ENCODE data around the gene PHF12. TPM values are rescaled to one million over a fixed set of nuclear protein-coding genes. Genes with fewer than 3 reads are reported as not detected.
A peak's percentile ranks its signal among the peaks of the same experiment; 100 is the strongest.

The PHF12 gene
- total RNA-seq, 1 donor from 2014 or later: 56.1 TPM

GRCh38 chr17:28871056-28871579 is 80.2 kb downstream of the PHF12 start:
- Mint-ChIP-seq H3K27ac (ENCODE audit: unreplicated experiment) (no peak overlapping the region), H3K4me1 (ENCODE audit: unreplicated experiment) (peaks cover 5% of the 10 kb centered on the region), H3K4me3 (ENCODE audit: unreplicated experiment) (no peak overlapping the region), H3K27me3 (ENCODE audit: unreplicated experiment) (peaks cover 1% of the 10 kb centered on the region), H3K9me3 (ENCODE audit: unreplicated experiment) (no peaks in the 10 kb centered on the region), H3K36me3 (ENCODE audit: low read depth, unreplicated experiment) (no peaks in the 10 kb centered on the region)
- DNase-seq (ENCODE audit: low spot score): no peak
- TF ChIP-seq CTCF (IDR thresholded peaks at IDR 0.05; ENCODE audit: unreplicated experiment): no peak

- Mint-ChIP-seq H3K4me1 (ENCODE audit: unreplicated experiment) (peaks cover 22% of the 10 kb centered on the region), H3K4me3 (ENCODE audit: unreplicated experiment) (no peak overlapping the region), H3K27me3 (ENCODE audit: unreplicated experiment) (no peaks in the 10 kb centered on the region), H3K9me3 (ENCODE audit: unreplicated experiment) (no peaks in the 10 kb centered on the region), H3K36me3 (ENCODE audit: low read depth, unreplicated experiment) (peaks cover 8% of the 10 kb centered on the region), H3K27ac (ENCODE audit: unreplicated experiment) (no peak overlapping the region)
- DNase-seq (ENCODE audit: low spot score): no peak
- TF ChIP-seq CTCF (IDR thresholded peaks at IDR 0.05; ENCODE audit: unreplicated experiment): no peak
These were observed 84.0 kb downstream of the PHF12 start for GRCh38 chr17:28867276-28867675.

- Mint-ChIP-seq H3K27ac (ENCODE audit: unreplicated experiment) (peak overlapping the region; percentile 93), H3K4me3 (ENCODE audit: unreplicated experiment) (no peak overlapping the region), H3K36me3 (ENCODE audit: low read depth, unreplicated experiment) (peaks cover 11% of the 10 kb centered on the region), H3K27me3 (ENCODE audit: unreplicated experiment) (no peaks in the 10 kb centered on the region), H3K9me3 (ENCODE audit: unreplicated experiment) (no peaks in the 10 kb centered on the region), H3K4me1 (ENCODE audit: unreplicated experiment) (peaks cover 22% of the 10 kb centered on the region)
- no peak for TF ChIP-seq CTCF (IDR thresholded peaks at IDR 0.05; ENCODE audit: unreplicated experiment)
- DNase-seq (ENCODE audit: low spot score): no peak
These were observed 85.2 kb downstream of the PHF12 start for GRCh38 chr17:28865946-28866752.

- H3K27ac Mint-ChIP-seq (ENCODE audit: unreplicated experiment): peak overlapping the region; percentile 93
- H3K4me1 Mint-ChIP-seq (ENCODE audit: unreplicated experiment): peaks cover 20% of the 10 kb centered on the region
- no peaks in the 10 kb centered on the region for H3K27me3 Mint-ChIP-seq (ENCODE audit: unreplicated experiment)
- peaks cover 11% of the 10 kb centered on the region for H3K36me3 Mint-ChIP-seq (ENCODE audit: low read depth, unreplicated experiment)
- DNase-seq (ENCODE audit: low spot score): peak; percentile 18
- no peak for TF ChIP-seq CTCF (IDR thresholded peaks at IDR 0.05; ENCODE audit: unreplicated experiment)
- H3K9me3 Mint-ChIP-seq (ENCODE audit: unreplicated experiment): no peaks in the 10 kb centered on the region
- H3K4me3 Mint-ChIP-seq (ENCODE audit: unreplicated experiment): no peak overlapping the region
These were observed 86.1 kb downstream of the PHF12 start for GRCh38 chr17:28864991-28865849.

All from endothelial cell (in vitro differentiated cells).